ENCODE results near the gene CACNA1S.

- no peak for TF ChIP-seq EP300 (IDR thresholded peaks at IDR 0.05; ENCODE audit: borderline replicate concordance in 1 of 2, low read depth in 2 of 2, low read length in 2 of 2)
- TF ChIP-seq TAF1 (IDR thresholded peaks at IDR 0.05; ENCODE audit: low read depth, low read length) = no peak
- TF ChIP-seq, protein P1, sequence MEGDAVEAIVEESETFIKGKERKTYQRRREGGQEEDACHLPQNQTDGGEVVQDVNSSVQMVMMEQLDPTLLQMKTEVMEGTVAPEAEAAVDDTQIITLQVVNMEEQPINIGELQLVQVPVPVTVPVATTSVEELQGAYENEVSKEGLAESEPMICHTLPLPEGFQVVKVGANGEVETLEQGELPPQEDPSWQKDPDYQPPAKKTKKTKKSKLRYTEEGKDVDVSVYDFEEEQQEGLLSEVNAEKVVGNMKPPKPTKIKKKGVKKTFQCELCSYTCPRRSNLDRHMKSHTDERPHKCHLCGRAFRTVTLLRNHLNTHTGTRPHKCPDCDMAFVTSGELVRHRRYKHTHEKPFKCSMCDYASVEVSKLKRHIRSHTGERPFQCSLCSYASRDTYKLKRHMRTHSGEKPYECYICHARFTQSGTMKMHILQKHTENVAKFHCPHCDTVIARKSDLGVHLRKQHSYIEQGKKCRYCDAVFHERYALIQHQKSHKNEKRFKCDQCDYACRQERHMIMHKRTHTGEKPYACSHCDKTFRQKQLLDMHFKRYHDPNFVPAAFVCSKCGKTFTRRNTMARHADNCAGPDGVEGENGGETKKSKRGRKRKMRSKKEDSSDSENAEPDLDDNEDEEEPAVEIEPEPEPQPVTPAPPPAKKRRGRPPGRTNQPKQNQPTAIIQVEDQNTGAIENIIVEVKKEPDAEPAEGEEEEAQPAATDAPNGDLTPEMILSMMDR (IDR thresholded peaks at IDR 0.05; ENCODE audit: control extremely low read depth in 1 of 3, insufficient read depth in 1 of 3, low read depth in 1 of 3, low read length in 3 of 3) = no peak
- no peak for TF ChIP-seq CBX8 (IDR thresholded peaks at IDR 0.05; ENCODE audit: borderline replicate concordance, low read depth, low read length)
- TF ChIP-seq SRF (IDR thresholded peaks at IDR 0.05; ENCODE audit: low read depth, low read length) = no peak
- no peak for TF ChIP-seq JUND (IDR thresholded peaks at IDR 0.05; ENCODE audit: low read length)
- TF ChIP-seq RAD21 (IDR thresholded peaks at IDR 0.05 in 1 of 2, conservative IDR thresholded peaks at IDR 0.05 in 1 of 2; ENCODE audit: low read depth in 2 of 2, low read length in 2 of 2) = no peak
- TF ChIP-seq CHD2 (IDR thresholded peaks at IDR 0.05; ENCODE audit: low read length) = no peak
- TF ChIP-seq POLR2A (IDR thresholded peaks at IDR 0.05; ENCODE audit: control extremely low read depth in 1 of 2, low read depth in 2 of 2, low read length in 2 of 2) = no peak
- no peak for TF ChIP-seq ZNF274 (IDR thresholded peaks at IDR 0.05; ENCODE audit: borderline replicate concordance, extremely low read depth, low read length)
- no peak for TF ChIP-seq GABPA (IDR thresholded peaks at IDR 0.05; ENCODE audit: borderline replicate concordance, insufficient read depth, low read length)
- TF ChIP-seq RNF2 (IDR thresholded peaks at IDR 0.05; ENCODE audit: borderline replicate concordance, low read depth, low read length, missing control alignments, poor library complexity, severe bottlenecking) = no peak
- TF ChIP-seq USF2 (IDR thresholded peaks at IDR 0.05; ENCODE audit: low read length) = no peak
These were observed 113.9 kb downstream of the CACNA1S start for GRCh38 chr1:200998323-200998722.

All from H1 (cell line).